CD4-positive, alpha-beta T cell treated with Interleukin-21 for 1 hour (primary cell): ENCODE results near the gene RIN1.
"Not testable (repeated sequence)": the region's sequence is repeated elsewhere in the genome, so short reads cannot be mapped to it uniquely, and the experiment has no call there.

Source experiments
- DNase-seq: peaks from one replicate; pipeline ENCODE4 v3.0.0-alpha.2; 2020

The RIN1 gene

GRCh38 chr11:66317723-66318599, 18.3 kb downstream of the RIN1 start:
- peak; percentile 74 for DNase-seq

- DNase-seq: peak; percentile 41
Observed at GRCh38 chr11:66317322-66317722, 18.9 kb downstream of the RIN1 start.

DNA sequence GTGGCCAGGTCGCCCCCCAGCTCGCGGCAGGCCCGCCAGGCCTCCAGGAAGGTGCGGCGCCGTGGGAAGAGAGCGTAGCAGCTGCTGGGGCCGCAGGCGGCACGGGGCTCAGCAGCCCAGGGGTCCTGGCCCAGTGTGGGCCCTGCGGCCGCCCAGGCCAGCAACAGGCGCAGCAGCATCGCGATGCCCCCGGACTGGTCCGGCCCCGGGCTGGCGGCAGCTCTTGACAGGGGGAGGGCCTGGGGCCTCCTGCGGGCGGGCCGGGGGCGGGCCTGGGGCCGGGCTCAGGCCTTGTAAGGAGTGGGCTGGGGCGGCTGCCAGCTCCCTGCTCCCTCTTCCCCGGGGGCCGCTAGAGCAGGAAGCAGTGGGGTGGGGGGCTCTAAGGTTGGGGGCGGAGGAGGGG, 19.4 kb downstream of the RIN1 start, which contains the start of gene CD248:
Gene CD248, minus strand, starts transcription at position 196 of the 403 bp plus-strand sequence. Its CDS starts 17 bp downstream, at position 179.
- no peak for DNase-seq

DNA sequence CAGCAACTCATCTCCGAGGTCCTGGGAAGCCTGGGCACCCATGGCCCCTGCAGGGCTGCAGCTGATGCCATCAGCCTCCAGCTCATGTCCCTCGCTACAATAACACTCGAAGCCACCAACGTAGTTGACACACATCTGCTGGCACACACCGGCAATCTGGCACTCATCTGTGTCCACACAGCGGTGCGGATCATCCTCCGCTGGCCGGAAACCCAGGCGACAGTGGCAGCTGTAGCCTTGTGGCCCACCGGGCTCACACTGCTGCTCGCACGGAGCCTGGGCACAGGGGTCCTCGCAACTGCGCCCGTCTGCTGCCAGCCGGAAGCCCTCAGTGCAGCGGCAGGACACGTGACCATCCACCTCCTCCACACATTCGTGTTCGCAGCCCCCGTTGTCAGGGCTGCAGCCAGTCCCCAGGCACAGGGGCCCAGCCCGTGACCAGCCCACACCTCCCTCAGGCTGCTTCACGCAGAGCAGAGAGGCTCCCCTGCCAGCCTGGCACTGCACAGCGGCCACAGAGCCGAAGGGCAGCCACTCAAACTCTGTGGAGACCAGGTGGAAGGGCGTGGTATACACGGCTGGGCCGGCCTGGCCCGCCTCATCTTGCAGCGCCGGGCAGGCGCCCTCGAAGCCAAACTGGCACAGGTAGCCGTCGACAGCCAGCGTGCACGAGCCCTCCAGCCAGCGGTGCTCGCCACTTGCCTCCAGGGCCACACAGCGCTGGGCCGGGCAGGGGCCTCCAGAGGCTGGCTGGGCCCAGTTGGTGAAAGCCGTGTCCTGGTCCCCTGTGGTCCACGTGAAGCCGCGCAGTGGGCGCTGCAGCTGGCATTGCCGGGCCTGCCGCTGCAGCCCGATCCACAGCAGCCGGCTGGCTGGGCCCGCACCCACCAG, 20.1 kb downstream of the RIN1 start:
- no peak for DNase-seq

GRCh38 chr11:66315498-66315885, 20.7 kb downstream of the RIN1 start:
- DNase-seq: no peak

- no peak for DNase-seq
Observed at GRCh38 chr11:66314561-66315497, 21.4 kb downstream of the RIN1 start.

GRCh38 chr11:66314186-66314501, 22.1 kb downstream of the RIN1 start:
- no peak for DNase-seq

DNA sequence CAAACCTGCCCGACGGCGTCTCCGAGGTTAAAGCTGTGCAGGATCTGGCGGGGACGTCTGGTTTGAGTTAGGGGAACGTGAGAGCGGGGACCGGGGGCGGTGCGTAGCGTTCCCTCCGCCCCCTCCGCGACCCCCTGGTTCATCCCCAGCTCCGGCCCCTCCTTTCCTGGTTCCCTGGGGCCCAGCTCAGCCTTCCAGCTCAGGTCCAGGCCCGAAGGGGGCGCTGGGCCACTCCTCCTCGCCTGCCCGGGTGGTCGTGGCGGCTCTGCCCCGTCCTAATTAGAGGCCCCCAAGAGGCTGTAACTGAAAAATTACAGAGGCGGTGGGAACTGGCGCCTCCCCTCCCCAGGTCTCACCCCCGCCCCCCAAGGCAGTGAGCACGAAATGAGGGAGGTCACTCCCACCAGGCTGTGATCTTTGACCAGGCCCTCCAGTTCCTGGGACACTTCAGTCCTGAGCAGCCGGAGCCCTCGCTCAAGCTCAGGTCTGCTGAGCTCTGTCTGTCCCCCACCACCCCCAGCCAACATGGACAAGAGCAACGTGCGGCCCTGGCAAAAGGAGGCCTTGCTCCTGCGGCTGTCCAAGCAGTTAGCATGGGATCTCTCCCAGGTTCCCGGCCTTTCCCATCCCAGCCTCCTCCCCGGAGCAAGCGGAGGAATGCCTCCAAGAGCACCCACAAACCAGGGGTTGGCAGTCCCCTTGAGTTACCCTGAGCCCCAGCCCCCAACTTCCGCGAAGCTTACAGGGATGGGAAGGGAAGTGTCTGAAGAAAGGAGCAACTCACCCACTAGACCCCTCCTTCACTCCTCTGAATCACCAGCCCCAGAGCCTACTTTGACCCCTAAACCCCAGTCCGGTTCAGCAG, 22.7 kb downstream of the RIN1 start:
- no peak for DNase-seq

DNA sequence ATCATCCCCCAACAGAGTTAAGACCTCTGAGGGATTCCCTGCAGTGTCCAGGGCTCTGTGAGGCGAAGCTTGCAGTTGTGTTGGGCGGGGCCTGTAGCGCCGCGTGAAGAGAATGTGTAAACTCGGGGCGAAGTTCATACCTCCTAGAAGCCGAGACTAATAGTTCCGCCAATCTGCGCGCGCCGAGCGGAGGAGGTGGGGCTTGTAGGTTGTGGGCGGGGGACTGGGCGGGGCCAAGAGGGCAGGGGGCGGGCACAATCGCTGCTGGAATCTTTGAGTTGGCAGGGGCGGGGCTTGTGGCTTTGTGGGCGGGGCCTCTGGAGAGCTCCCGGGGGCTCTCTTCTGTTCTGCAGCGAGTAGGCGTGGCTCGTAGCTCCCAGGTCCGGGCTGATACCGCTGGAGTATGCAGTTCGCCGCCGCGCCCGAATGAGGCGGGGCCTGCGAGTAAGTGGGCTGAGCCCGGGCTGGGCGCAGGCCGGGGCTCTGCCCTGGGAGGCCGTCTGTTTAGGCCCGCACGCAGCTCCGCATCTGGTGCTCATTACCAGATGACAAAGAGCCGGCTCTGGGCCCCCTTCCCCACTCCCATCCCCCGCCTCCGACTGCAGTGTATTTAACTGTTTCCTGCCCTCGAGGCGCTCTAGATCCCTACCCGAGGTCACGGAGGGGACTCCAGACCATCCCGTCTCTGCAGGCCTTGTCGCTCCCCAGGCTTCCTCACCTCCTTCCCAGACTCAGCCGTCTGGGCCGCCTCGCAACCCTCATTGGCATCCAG, 23.5 kb downstream of the RIN1 start:
- peak; percentile 98 for DNase-seq

- DNase-seq: peak; percentile 99
Observed at GRCh38 chr11:66311965-66312548, 24.2 kb downstream of the RIN1 start.

GRCh38 chr11:66311470-66311964, 24.7 kb downstream of the RIN1 start:
- DNase-seq: no peak

GRCh38 chr11:66310803-66311440, 25.3 kb downstream of the RIN1 start:
- DNase-seq: not testable (repeated sequence)

DNA sequence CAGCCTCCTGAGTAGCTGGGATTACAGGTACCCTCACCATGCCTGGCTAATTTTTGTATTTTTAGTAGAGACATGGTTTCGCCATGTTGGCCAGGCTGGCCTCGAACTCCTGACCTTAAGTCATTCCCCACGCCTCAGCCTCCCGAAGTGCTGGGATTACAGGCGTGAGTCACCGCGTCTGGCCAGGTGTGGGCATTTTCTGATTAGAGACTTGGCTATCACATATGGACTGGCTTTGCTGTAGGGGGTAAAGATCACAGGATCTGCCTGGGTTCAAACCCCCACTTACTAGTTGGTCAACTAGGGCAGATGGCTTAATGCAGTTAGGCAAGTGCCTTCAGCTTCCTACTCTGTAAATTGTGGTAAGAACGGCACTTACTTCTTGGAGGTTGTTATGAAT, 25.9 kb downstream of the RIN1 start:
- DNase-seq: no peak

DNA sequence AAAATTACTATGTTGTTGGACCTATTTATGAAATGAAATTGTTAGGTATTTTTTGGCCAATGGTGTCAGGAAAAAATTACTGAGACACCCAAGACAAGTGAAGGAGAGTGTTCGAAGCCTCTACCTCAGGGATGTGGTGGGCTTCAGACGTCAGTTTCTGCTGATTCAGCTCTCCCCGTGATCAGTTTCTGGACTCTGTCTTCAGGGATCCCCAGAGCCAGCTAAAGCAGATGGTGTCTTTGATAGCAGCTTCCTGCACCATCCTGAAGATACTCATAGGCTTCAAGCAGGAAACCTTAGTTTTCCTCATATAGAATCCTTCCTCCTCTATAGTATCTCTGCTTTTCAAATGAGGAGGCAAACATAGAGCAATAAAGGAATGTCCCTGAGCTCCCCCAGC, 26.8 kb downstream of the RIN1 start:
- no peak for DNase-seq

DNA sequence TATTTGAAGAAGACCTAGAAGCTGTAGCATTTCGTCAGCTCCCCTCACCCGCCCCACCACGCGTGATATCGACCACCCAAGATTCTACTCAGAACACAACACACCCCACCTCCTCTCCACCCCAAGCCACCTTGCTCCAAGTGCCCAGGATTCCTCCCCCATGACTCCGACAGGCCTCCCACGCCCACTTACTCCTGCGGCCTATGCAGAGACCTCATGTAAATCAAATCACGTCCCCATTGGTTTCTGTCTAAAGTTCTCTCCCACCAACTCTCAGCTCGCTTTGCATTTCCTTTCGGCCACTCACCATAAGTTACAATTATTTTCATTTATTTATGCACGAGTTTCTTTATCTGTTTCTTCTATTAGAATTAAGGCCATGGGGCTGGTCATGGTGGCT, 33.6 kb downstream of the RIN1 start:
- DNase-seq: no peak

DNA sequence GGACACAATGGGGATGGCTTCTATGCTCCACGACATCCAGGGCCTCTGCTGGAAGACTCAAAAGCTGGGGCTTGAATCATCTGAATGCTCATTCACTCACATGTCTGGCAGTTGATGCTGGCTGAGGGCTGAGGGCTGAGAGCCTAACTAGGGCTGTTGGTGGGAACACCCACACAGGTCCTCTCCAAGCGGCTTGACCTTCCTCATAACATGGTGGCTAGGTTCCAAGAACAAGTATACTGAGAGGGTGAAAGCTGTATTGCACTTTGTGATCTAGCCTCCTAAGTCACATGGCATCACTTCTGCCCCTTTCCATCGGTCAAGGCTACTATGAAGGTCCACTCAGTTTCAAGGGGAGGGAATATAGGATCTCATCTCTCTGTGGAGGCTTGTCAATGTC, 37.0 kb downstream of the RIN1 start:
- DNase-seq: no peak

GRCh38 chr11:66297610-66298009, 38.6 kb downstream of the RIN1 start:
- DNase-seq: no peak

- DNase-seq: no peak
Observed at GRCh38 chr11:66294626-66295620, 41.3 kb downstream of the RIN1 start.
